RWPE2 (cell line): ENCODE data around the gene L1CAM.

ENCODE experiments used
- ATAC-seq: fragments of 200-7000 bp; cut with Tn5 transposase; 3 replicates; pipeline ENCODE4 v1.9.1; 2021; ENCODE audit warnings: low read depth
- DNase-seq: peaks from one replicate; pipeline ENCODE4 v3.0.0-alpha.2; 2020; ENCODE audit warnings: low spot score
- H3K27ac ChIP-seq: fragments of 450-650 bp; 2 replicates; pipeline ENCODE4 v1.5.1; 2017; ENCODE audit warnings: mild to moderate bottlenecking; ENCODE audit not compliant: poor library complexity, severe bottlenecking
- H3K27me3 ChIP-seq: fragments of 250-450 bp; sonication (Bioruptor Pico); 2 replicates; pipeline ENCODE4 v1.5.1; 2021; ENCODE audit warnings: mild to moderate bottlenecking, moderate library complexity; ENCODE audit not compliant: insufficient read depth, poor library complexity, severe bottlenecking
- H3K36me3 ChIP-seq: fragments of 250-450 bp; sonication (Bioruptor Pico); 2 replicates; pipeline ENCODE4 v1.5.1; 2020; ENCODE audit warnings: low read depth, mild to moderate bottlenecking, moderate library complexity
- H3K4me1 ChIP-seq: fragments of 250-450 bp; sonication (Bioruptor Pico); 2 replicates; pipeline ENCODE4 v1.5.1; 2021; ENCODE audit warnings: mild to moderate bottlenecking, moderate library complexity; ENCODE audit not compliant: insufficient read depth, poor library complexity, severe bottlenecking
- H3K4me3 ChIP-seq: fragments of 250-450 bp; sonication (Bioruptor Pico); 2 replicates; pipeline ENCODE4 v1.5.1; 2021; ENCODE audit warnings: mild to moderate bottlenecking, moderate library complexity; ENCODE audit not compliant: severe bottlenecking
- H3K9me3 ChIP-seq: fragments of 250-450 bp; sonication (Bioruptor Pico); 2 replicates; pipeline ENCODE4 v1.5.1; 2021; ENCODE audit warnings: mild to moderate bottlenecking, moderate library complexity; ENCODE audit not compliant: severe bottlenecking
- CTCF ChIP-seq: fragments of 450-650 bp; IDR thresholded peaks from one replicate; pipeline ENCODE4 v1.5.1; 2017; ENCODE audit warnings: mild to moderate bottlenecking, moderate library complexity; ENCODE audit not compliant: poor library complexity, severe bottlenecking

L1CAM gene

GRCh38 chrX:153886915-153887314 is 942 bp upstream of the L1CAM start:
- H3K9me3 ChIP-seq = no peaks in the 10 kb centered on the region
- H3K4me1 ChIP-seq = peaks cover 9% of the 10 kb centered on the region
- H3K27me3 ChIP-seq = no peaks in the 10 kb centered on the region
- DNase-seq (no peak), ATAC-seq (no peak)
- TF ChIP-seq CTCF = no peak
- no peak overlapping the region for H3K27ac ChIP-seq
- H3K36me3 ChIP-seq = no peaks in the 10 kb centered on the region
- H3K4me3 ChIP-seq = no peak overlapping the region

GRCh38 chrX:153885208-153885787 is 675 bp downstream of the L1CAM start:
- H3K9me3 ChIP-seq = no peaks in the 10 kb centered on the region
- H3K27me3 ChIP-seq = no peaks in the 10 kb centered on the region
- H3K4me1 ChIP-seq = peaks cover 9% of the 10 kb centered on the region
- H3K27ac ChIP-seq = peak overlapping the region; percentile 54
- TF ChIP-seq CTCF = no peak
- no peaks in the 10 kb centered on the region for H3K36me3 ChIP-seq
- DNase-seq (no peak), ATAC-seq (peak; percentile 32; the same call in 2 of the 3 replicates)
- H3K4me3 ChIP-seq = peak overlapping the region; percentile 47

- Histone ChIP-seq H3K27ac (peak overlapping the region; percentile 54), H3K9me3 (no peaks in the 10 kb centered on the region), H3K27me3 (no peaks in the 10 kb centered on the region), H3K4me1 (peaks cover 9% of the 10 kb centered on the region), H3K4me3 (peak overlapping the region; percentile 47), H3K36me3 (no peaks in the 10 kb centered on the region)
- ATAC-seq (peak; percentile 65), DNase-seq (no peak)
- peak; percentile 49 for TF ChIP-seq CTCF
Measured at GRCh38 chrX:153884590-153884989, 1.4 kb downstream of the L1CAM start.

- H3K27ac ChIP-seq = peak overlapping the region; percentile 54
- no peaks in the 10 kb centered on the region for H3K36me3 ChIP-seq
- no peak for TF ChIP-seq CTCF
- no peaks in the 10 kb centered on the region for H3K9me3 ChIP-seq
- no peak overlapping the region for H3K4me3 ChIP-seq
- DNase-seq (no peak), ATAC-seq (no peak)
- peaks cover 9% of the 10 kb centered on the region for H3K4me1 ChIP-seq
- H3K27me3 ChIP-seq = no peaks in the 10 kb centered on the region
Measured at GRCh38 chrX:153884136-153884535, 1.8 kb downstream of the L1CAM start.

GRCh38 chrX:153883163-153883843 is 2.7 kb downstream of the L1CAM start:
- Histone ChIP-seq H3K27ac (peak overlapping the region; percentile 54), H3K4me3 (no peak overlapping the region), H3K4me1 (peaks cover 9% of the 10 kb centered on the region), H3K36me3 (no peaks in the 10 kb centered on the region), H3K27me3 (no peaks in the 10 kb centered on the region), H3K9me3 (no peaks in the 10 kb centered on the region)
- DNase-seq (peak; percentile 31), ATAC-seq (no peak)
- TF ChIP-seq CTCF = no peak
